GM19043 (cell line): ENCODE results near the gene PPA1.
"Not testable (repeated sequence)": the region's sequence is repeated elsewhere in the genome, so short reads cannot be mapped to it uniquely, and the experiment has no call there.

Source experiments
- ATAC-seq: cut with Tn5 transposase; IDR thresholded peaks from one replicate; pipeline ENCODE4 v1.9.1; 2021; ENCODE audit warnings: low read depth; ENCODE audit not compliant: unreplicated experiment

The PPA1 gene

DNA sequence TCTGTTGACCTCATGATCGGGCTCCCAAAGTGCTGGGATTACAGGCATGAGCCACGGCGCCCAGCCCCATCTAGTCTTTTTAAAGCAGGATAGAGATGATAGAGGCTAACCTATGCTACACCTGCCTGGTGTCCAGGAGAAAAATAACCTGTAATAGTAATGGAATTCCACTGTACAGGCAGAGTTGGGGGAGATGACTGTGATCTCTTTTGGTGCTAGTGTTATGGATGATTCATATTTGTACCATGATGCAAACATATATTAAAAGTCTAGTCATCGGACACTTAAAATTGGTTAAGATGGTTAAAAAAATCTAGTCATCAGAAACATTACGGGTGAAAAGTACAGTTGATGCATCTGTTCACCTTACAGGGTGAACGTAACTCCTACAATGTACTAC is 56.8 kb downstream of the PPA1 start:
- ATAC-seq, result no peak

DNA sequence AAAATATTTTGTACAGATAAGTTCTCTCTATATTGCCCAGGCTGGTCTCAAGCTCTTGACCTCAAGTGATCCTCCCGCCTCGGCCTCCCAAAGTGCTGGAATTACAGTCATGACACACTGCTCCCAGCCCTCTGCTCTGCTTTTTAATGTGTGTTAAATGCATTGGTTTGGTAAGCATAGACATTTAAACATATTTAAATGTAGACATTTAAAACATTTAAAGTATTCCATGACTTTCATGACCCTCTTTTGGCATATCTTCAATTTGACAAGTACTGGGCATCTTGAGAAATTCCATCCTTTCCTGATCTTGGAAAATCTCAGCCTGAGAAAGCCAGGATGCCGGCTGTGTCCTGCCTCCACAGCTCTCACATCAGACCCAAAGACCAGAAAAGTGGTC is 57.7 kb downstream of the PPA1 start:
- ATAC-seq, result no peak

DNA sequence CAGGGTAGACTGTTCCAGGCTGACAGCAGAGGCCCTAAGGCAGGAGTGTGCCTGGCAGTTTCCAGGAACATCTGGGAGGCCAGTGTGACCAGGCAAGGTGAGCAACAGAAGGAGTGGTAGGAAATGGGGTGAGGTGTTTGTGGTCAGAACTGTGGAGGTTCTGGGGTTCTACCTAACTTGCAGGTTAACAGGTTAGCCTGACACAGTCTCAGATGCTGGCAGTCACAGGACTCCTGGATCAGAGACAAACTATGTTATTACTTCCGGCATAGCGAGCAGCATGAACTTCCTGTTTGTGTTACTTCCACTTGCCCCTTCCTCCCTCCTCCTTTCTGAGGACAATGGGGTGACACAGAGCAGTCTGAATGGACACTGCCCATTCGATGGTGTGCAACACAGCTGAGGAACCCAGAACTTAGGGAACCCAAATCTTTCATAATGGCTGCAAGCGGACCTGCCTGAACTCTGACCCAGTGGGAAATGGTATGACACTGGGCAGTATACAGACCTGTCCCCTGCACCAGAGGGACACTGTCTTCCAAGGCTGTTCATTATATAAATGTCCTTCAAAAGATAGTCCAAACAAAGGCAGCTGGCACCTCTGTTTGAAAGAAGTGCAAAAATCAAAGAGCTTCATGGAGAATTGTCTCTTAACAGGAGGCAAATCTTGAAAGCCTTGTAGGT is 59.0 kb downstream of the PPA1 start:
- ATAC-seq, result no peak

DNA sequence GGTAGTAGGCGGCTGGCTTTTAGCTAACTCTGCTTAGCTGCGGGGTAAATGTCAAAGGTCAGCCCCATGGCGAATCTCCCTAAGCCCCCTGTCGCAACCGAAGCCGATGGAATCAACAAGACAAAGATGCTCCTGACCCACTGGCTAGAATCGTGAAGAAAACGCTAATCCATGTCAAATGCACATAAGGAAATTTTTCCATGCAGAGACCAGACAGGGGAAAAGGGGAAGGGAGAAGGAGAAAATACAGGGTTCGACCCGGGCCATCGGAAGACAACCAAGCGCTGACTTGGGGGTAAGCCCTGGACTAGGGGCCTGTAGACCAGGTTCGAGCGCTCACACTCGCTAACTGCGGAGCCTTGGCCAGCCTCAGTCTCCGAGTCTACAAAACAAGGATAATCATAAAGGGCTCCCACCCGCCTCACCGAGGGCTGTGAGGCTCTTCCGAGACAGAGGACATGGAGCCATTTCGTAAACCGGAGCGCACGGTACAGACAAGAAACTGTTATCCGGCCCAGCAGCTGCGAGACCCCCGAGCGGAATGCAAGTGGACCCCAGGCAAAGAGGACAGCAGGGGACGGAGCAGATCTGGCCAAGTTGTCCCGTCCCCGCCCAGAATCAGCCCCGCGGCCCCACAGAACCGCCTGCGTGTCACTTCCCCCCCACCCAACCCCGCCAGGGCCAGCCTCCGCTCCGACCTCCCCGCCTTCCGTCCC is 63.4 kb downstream of the PPA1 start:
- ATAC-seq, result no peak

DNA sequence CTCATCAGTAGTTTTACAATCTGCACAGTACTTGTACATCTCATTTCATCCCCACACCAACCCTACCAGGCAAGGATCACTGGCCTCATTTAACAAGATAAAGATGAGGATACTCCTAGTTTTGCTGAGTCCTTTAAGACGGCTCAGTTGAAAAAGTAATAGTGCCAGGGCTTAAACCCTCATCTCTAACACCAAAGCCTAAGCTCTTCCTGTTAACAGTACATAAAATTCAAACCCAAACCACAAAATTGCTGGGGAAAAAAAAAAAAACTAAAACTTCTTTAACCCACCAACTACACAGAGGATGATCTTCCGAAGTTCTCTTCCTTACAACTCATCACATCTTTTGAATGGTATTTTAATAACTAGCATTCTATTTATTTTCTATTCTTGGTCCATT is 64.2 kb downstream of the PPA1 start:
- ATAC-seq, result no peak

DNA sequence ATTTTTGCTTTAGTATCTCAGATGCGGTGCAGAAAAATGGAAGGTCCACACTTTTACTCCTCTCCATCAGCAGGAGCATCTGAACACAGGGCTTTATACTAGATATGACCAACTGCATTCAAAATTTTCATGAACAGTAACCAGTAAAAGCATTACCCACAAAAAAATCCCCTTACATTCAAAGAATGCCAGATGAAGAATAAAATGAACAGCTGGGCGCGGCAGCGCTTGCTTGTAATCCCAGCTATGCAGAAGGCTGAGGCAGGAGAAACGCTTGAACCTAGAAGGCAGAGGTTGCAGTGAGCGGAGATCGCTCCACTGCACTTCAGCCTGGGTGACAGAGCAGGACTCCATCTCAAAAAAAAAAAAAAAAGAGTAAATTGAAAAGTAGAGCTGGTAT is 66.0 kb downstream of the PPA1 start:
- no peak for ATAC-seq

DNA sequence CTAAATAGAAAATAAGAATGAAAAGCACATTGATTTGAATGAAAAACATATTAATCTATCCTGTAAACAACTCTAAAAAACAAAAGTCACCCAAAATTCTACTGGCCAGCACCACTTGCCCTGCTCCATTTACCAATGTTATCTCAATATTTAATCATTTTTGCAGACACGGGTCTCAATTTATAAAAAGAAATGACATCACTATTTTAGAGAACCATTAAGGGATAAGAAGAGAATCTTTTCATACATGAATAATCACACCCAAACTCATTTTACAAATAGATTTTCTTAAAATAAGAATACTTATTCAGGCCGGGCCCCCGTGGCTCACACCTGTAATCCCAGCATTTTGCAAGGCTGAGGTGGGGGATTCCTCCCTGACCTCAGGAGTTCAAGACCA is 66.8 kb downstream of the PPA1 start:
- ATAC-seq, result no peak

DNA sequence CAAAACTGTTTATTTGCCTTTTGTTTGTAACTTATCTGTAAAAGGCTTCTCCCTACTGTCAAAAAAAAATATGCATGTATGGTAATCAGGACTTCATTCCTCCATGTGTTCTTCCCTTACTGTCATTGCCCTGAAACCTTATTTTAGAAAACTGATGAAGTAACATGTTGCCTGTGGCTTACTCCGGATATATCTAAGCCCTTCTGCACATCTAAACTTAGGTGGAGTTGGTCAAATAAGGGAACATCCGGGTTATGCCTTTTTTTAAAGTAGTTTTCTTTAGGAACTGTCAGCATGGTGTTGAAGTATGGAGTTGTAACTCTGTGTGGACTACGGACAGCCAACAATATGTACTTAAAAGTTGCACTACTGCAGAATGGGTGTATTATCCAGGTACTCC is 69.1 kb downstream of the PPA1 start:
- ATAC-seq, result no peak

DNA sequence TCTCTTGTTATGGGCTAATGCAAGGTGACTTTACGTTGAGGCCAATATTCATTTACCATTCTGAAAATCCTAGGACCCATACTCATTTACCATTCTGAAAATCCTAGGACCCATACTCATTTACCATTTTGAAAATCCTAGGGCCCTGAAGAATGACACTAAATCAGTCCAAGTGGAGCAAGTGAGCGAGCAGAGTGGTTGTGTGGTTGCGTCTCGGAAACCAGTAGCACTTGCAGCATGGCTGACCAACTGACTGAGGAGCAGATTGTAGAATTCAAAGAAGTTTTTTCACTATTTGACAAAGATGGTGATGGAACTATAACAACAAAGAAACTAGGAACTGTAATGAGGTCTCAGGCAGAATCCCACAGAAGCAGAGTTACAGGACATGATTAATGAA is 69.8 kb downstream of the PPA1 start:
- ATAC-seq, result no peak

DNA sequence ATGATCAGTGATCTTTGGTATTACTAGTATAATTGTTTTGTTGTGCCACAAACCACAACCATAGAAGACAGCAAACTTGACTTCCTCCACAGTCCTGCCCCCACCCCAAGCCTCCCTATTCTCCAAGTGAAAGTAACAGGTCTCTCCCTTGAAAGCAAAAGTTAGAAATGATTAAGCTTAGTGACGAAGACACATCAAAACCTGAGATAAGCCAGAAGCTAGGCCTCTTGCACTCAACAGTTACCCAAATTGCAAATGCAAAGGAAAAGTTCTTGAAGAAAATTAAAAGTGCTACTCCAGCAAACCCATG is 70.4 kb downstream of the PPA1 start:
- peak; percentile 92 for ATAC-seq

DNA sequence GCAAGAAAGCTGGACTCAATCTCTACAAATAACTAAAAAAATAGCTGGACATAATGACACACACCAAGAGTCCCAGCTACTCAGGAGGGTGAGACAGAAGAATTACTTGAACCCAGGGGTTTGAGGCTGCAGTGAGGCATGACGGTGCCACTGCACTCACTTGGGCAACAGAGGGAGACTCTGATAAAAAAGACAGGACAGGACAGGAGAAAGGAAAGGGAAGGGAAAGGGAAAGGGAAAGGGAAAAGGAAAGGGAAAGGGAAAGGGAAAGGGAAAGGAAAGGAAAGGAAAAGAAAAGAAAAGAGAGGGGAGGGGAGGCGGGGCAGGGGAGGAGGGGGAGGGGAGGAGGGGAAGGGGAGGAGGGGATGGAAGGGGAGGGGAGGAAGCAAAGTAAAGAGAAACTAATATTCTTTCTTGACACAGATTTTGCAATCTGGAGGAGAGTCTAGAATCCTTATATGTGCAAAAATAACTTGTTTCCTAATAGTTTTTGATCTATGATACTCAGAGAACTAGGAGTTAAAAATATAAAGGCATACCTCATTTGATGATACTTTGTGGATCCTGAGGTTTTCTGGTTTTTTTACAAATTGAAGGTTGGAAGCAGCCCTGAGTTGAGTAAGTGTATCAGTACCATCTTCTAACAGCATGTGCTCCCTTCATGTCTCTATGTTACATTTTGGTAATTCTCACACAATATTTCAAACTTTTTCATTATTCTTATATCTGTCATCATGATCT is 70.9 kb downstream of the PPA1 start:
- no peak for ATAC-seq

DNA sequence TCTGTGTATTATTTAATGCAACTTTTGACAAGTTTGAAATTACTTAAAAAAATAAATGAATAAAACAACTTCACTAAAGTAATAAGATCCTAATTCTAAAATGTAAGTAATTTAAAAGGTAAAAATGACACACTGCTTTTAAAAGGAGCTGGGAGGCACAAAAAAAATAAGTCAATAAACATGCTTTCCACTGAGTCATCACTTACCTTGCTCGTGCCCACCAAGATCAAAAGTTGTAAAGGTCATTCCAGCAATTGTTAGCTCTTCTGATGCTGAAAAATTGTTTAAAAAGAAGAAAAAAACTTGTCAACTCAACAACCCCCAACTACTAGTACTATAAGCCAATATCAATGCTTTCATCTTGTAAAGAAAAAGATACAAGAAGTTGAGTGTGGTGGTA is 72.4 kb downstream of the PPA1 start:
- ATAC-seq, result no peak

DNA sequence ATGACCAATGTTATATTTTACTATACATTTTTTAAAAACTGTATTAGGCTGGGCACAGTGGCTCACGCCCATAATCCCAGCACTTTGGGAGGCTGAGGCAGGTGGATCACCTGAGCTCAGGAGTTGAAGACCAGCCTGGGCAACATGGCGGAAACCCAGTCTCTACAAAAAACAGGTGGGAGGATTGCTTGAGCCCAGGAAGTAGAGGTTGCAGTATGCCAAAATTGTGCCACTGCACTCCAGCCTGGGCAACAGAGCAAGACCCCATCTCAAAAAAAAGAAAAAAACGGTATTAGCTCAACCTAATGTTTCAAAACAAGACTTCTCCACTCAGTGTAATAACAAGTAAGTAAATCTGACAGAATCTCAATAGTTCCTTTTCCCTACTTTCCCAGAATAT is 73.9 kb downstream of the PPA1 start:
- not testable (repeated sequence) for ATAC-seq

DNA sequence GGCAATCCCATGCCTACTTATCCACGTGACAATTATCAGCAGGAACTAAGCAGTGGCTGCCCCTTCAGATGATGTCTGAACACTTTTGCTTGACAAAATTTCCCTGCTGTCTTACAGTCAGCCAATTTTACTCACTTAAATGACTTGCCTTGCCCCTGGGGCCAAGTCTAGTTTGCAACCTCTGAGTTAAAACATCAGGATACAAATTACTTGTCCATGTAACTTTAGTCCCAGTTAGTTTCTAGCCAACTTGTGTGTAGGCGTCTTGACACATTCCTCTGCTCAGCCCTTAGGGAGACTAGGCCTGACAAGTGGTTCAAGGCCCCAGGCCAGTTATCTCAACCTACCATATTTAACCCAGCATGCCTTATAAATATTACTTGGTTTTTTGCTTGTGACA is 75.1 kb downstream of the PPA1 start:
- ATAC-seq, result no peak

DNA sequence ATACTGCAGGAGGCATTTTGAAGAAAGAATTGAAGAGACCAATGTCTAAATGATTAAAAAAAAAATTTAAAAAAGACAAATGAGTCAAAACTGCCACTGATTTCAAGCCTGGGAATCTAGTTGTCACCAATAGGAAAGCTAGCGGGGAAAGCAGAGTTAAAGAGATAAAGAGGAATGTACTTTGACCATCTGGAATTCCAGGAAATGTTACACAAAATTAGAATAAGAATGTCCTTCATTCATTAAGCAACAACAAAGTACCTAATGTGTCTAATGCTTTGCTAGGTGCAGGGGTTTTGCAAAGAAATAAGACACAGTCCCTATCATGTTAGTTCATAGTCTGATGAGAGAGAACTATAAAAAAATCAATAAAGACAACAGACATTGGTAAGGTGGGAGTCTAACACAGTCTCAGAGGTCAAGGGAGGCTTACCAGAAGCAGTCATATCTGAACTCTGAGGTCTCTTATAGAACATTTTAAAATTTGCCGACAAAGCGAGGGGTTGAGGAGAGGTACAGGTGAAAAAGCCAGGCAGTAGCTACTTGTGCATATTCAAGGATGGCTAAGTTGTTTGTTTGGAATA is 77.9 kb downstream of the PPA1 start:
- ATAC-seq, result no peak
